Stimulated activated CD8-positive, alpha-beta memory T cell treated with anti-CD3 and anti-CD28 coated beads, Interleukin-7, amount 100 ng/mL, for 24 hours (primary cell): ENCODE data around the gene MAPK8.

Source experiments
- DNase-seq: peaks from one replicate; pipeline ENCODE4 v3.0.0-alpha.2; 2020; ENCODE audit warnings: low read depth

Gene MAPK8

DNA sequence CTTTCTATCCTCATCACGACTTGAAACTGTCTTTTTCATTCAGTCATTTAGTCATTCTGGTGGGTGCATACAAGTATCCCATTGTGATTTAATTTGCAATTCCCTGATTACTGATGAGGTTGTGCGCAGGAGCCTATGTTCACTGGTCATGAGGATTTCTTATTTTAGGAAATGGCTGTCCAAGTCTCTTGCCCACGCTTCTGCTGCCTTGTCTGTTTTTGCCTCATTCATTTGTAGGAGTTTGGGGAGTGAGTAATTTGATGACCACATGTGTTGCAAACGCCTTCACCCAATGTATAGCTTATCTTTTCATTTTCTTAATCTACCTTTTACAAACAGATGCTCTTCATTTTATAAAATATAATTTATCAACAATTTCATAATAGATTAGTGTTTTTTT, 171.1 kb downstream of the MAPK8 start:
- DNase-seq: no peak

DNA sequence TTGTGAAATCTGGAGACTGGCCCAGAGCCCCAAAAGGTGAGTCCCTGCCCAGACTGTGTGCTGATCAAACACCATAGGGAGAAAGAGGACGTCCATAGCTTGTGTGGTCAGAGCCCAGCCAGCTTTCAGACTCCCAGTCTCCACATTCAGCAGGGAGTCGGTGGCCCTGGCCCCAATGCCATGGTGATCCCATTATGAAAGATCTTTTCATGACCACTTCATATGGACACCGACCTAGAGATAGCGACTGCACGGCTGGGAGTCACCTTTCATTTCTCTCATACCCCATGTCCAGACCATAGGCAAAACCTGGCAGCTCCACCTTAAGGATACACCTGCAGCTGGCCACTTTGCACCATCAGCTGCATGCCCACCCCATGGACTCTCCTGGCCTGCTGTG, 172.0 kb downstream of the MAPK8 start:
- no peak for DNase-seq

DNA sequence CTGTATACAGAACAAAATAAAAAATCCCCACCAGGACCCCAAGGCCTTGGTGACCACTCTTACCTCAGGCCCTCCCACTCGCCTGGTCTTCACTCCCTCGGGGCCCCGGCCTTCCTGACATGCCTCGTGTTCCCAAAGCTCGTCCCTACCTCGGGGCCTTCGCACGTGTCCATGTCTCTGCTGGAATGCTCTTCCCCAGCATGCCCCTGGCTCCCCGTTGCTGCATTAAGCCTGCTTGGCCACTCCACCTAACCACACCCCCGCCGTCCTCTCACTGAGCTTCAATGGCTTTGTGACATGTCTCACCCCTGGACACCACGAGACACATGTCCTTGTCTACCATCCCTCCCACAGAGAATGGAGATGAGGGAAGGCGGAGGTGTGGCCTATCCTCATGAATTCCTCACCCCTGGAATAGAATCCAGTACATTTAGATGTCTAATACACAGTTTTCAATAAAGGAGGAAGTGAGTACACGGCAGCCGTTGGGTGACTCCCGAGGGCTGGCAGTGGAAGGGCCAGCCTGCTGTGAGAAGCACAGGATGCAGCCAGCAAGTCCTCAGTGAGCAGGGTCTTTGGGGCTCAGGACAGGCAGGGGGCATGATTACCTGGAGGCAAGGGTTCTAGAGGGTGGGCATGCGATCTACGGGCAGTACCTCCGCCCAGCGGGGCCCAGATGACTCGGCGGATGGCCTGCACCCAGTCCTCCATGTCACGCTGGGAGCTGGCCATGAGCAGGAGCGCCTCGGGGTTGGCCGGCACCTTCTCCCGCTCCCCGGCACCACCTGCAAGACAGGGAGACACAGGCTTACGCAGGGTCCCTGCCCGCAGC, 172.7 kb downstream of the MAPK8 start:
- no peak for DNase-seq

DNA sequence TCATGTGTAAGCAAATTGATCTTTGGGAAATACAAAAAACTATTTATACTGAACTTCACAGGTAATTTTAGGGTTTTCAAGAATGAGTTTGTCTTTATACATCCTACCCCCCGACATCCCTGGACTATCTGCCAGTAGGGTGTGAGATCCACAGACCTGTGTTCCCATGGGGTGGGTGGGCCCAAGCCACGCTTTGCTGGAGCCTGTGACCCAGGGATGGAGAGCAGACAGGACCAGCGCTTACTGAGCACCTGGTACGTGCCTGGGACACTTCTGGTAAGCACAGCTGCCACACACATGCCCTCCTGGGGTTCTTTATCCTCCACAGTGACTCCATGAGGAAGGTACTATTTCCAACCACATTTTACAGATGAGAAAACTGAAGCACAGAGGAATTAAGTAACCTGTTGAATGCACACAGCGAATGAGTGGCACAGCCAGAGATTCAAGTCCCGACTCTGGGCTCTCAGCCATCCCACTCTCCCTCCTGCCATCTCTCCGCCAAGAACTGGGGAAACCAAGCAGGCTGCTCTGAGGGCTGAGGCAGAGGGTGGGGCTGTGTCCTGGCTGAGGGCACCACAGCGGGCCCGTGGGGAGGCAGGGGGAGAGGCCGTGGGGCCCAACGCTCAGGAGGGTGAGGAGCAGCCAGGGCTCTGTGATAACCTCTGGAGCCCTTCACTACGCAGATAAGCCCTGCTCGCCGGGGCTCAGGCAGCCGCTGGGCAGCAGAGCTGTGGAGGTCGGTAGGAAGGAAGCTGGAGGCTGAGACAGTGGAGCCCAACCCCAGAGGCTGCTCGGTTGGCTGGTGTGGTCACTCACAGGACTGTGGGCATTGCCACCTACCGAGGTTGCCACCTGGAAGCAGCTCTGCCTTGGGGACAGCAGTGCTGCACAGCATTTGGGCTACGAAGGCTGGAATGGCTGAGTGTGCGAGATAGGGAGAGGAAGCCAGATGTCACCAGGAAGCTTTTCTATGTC, 174.2 kb downstream of the MAPK8 start:
- no peak for DNase-seq

DNA sequence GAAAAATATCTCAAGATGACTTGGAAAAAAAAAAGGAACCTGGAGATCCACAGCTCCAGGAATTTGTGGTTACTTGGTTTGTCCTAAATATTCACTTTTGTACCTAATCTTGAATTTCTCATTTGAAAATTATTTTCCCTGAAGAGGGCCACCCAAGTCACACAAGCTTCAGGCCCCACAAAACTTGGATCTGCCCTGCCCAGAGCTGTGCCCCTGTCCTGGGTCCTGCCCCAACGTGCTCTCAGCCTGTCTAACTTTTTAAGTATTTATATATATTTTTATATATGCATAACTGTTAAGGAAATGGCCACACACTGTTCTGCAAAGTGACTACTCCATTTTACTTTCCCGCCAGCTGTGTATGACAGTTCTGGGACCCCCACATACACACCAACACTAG, 174.9 kb downstream of the MAPK8 start:
- no peak for DNase-seq

DNA sequence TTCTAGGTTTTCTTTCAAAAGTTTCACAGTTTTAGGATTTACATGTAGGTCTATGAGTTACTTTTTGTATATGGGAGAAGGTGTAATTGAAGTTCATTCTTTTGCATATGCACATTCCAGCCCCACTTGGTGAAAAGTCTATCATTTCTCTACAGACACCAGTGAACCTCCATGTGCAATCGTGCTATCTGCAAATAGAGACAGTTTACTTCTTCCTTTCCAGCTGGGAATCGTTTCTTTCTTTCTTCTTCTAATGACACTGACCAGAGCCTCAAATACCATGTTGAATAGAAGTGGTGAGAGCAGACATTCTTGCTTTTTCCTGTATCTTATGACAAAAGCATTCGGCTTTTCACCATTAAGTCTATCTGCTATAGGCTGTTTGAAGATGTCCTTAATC, 175.7 kb downstream of the MAPK8 start:
- no peak for DNase-seq

DNA sequence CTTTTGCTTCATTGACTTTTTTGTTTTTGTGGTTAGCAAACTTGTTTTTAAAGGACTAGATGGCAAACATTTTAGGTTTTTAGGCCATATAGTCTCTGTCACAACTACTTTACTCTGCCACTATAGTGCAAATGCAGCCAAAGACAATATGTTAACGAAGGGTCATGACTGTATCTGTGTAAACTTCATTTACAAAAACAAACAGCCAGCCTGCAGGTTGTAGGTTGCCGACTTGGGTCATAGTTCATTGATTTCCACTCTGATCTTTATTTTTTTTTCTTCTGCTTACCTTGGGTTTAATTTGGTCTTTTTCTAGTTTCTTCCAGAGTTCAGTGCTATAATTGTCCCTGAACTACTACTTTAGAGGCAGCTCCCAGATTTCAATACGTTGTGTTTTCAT, 178.4 kb downstream of the MAPK8 start:
- no peak for DNase-seq

DNA sequence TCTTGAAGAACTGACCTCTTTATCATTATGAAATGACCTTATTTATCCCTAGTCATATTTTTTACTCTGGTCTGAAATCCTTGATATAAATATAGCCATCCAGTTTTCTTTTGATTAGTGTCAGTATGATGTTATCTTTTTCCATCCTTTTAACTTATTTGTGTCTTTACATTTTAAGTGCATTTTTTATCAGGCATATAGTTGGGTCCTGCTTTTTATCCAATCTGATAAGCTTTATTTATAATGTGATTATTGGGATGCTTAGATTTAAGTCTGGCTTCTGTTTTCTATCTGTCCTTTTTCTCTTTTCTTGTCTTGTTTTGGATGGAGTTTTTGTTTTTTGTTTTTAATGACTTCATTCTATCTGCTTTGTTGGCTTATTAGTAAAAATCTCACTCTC, 179.2 kb downstream of the MAPK8 start:
- no peak for DNase-seq

DNA sequence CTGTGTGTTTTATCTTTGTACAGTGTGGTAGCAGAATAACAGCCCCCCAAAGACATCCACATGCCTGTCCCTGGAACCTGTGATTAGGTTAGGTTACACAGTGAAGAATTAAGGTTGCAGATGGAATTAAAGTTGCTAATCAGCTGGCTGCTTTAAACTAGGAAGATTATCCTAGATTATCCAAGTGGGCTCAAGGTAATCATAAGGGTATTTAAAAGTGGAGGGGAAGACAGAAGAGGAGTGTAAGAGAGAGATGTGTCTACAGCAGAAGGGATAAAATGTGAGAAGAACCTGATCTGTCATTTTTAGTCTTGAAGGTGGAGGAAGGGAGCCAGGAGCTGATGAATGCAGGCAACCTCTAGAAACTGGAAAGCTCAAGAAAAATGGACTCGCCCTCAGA, 180.8 kb downstream of the MAPK8 start:
- DNase-seq: no peak
